ENCODE data around the gene COG3.
A peak's percentile ranks its signal among the peaks of the same experiment; 100 is the strongest.

The COG3 gene

DNA sequence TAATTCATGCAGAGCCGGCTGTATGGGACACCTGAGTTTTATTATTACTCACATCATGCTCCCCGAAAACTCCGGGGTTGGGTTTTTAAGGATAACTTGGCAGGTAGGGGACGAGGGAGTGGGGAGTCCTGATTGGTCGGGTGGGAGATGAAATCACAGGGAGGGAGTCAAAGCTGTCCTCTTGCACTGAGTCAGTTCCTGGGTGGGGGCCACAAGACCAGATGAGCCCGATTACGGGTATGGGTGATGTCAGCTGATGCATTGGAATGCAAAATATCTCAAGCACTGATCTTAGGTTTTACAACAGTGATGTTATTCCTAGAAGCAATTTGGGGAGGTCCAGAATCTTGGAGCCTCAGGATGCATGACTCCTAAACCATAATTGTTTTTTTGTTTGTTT lies 18.6 kb upstream of the COG3 start:
- peak; percentile 46 for DNase-seq (ENCODE audit: low spot score)

DNA sequence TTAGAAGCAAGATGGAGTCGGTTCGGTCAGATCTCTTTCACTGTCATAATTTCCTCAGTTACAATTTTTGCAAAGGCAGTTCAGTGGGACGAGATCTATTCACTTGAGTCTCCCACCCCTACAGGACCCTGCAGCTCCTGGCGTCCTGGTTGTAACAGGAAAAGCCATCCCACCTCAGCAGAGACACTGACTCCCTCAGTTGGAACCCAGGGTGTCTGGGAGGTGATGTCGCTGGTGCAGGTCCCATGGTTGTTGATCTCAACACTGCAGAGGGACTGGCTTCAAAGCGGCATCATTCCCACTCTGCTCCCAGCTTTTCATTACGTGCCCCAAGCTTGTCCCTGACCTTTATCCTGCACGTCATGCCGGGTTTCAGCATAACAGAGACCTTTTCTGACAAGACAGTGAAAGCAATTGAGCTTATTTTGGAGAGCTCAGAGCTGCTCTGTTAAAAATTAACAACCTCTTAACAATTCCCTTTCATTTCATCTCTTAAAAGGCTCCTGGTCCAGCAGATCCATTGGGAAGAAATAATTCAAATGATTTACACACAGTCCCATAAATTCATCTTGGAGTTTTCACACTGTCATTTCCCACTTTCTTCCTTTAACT lies 17.6 kb upstream of the COG3 start:
- no peak for DNase-seq (ENCODE audit: low spot score)

DNA sequence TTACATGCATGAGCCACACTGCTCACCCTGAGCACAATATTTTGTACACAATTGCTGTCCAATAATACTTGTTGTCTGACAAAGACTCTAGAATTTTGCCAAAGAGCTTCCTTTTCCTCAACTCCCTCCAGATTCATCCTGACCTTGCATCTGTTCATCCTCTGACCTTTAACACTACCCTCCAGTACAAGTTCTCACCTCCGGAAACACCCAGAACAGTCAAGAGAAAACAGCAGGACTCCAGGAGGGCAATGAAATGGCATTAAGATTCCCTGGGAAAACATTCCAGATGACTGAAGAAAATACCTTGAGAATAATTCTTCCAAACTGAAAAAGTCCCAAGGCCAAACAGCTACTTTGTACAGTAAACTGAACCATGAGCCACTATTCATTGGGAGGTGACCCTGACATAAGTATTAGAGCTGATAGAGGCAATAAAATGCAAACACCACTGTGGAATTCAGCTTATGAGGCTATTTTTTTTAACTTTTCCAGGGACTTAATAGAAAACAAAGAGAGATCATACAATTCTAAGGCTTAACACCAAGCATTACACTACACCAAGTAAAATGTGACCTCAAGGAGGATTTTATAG lies 15.7 kb upstream of the COG3 start:
- no peak for DNase-seq (ENCODE audit: low spot score)

GRCh38 chr13:45451282-45451681 lies 13.5 kb upstream of the COG3 start:
- DNase-seq (ENCODE audit: low spot score) = no peak

DNA sequence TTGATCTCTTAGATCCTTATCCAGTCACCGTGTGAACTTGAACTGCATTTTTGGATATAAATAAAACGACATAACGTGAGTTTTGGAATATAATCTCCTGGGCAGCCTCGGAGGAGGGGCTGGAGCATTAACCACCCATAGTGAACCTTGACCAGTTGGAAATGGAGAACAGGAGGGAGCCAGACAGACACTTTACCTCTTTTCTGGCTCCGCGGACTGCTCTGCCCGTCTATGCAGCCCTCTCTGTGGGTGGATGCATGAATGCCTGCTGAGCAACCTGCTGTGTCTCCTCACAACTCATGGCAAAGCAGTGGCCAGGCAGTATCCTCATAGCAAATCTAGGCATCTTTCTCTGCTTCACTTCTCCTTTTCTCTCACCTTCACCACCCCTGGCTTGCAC lies 10.5 kb upstream of the COG3 start:
- no peak for DNase-seq (ENCODE audit: low spot score)

- DNase-seq (ENCODE audit: low spot score) = peak; percentile 55
Observed at GRCh38 chr13:45456196-45456972, 8.4 kb upstream of the COG3 start.

- no peak for DNase-seq (ENCODE audit: low spot score)
Observed at GRCh38 chr13:45464141-45464686, 525 bp upstream of the COG3 start.

DNA sequence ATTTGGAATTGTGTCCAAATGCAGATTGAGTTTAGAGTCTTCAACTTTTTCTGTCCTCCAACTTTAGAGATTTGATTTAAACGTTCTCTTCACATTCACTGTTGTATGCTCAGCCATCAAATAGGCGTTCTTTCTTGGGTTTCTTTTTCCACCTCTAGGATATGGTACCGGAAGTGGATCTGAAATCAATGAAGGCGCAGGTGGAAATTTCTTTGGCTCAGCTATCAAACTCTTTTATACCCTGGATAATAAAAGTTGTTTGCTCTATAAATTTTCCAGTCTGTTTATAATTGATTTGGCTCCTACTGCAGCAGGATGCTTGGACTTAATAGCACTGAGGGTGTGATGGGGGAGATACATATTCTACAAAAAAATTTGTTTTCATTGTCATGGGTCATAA lies 1.6 kb downstream of the COG3 start:
- DNase-seq (ENCODE audit: low spot score) = no peak

DNA sequence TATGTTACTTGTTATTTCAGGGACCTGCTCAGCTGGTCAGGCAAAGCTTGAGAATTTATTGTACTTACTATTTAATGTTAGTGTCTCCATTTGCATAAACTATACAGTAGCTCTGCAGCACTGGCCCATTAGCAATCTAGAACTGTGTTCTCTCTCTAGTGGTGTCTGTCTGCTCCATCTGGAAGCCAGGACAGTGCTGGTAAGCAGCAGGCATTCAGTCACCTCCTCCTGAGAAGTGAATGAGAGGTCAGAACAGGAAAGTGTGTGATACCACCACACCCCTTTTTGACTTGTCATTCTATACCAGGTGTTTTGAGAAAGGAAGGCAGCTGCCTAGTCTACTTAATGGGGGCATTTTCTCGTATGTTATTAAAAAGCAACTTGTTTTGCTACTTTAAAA lies 3.9 kb downstream of the COG3 start:
- DNase-seq (ENCODE audit: low spot score) = no peak

GRCh38 chr13:45472171-45472705 lies 7.5 kb downstream of the COG3 start:
- no peak for DNase-seq (ENCODE audit: low spot score)

DNA sequence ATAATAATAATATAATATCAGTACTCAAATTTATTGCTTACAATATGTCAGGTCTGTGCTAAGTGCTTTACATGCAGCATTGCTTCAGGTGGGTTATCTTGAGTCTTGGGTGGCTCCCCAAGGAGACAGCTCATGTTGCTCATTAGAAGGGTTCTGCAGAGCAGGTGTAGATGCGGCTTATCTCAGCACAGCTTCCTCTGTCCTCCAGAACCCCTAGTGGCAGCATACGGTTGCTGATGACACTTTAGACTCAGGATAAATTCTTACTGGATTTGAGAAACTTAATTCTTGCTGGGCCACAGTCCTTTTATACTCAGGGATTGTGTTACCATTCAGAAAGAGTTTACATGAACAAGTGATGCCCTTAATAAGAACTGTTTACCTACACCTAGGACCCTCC lies 8.9 kb downstream of the COG3 start:
- no peak for DNase-seq (ENCODE audit: low spot score)

GRCh38 chr13:45474584-45475454 lies 10.1 kb downstream of the COG3 start:
- DNase-seq (ENCODE audit: low spot score) = no peak

- DNase-seq (ENCODE audit: low spot score) = no peak
Observed at GRCh38 chr13:45479661-45480060, 14.9 kb downstream of the COG3 start.

DNA sequence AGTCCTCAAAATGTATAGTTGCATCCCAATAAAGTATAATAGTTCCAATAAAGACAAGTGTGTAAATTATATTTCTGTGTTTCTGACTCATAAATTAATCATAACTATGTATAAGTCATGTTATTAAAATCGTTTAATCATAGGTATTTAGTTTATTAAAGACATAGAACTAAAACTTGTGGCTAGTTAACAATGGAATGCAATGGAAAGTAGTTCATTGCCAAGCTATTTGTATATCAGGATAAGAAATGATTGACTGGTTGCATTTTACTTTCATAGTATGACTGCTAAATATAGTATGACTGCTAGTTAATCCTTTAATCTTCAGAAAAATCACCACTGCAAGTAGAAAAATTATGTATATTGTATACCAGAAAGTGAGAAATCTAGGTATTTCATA lies 16.9 kb downstream of the COG3 start:
- DNase-seq (ENCODE audit: low spot score) = no peak

DNA sequence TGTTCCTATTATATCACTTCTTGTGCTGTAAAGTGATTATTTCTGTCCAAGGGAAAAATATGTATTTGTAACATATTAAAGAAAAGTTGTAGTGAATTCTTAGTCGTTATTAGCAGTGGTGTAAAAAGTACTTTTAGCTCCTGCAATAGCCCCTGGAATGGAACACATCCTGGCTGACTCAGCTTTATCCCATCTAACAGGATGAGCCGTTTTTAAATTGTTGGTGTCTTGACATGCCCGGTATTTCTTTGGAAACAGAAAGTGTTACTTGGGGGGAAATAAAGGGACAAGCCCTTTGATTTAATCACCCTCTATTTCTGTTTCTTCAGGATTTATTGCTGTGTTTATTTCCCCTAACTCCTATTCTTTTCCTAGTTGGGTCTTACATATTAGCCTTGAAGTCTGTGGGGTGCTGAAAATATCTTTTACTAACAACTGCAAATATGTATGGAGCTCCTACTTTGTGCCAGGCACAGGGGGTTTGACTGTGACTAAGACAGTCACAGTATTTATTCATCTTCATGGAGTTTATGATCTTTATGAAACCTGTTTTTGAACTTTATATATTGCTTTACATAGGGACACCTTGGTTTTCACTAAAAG lies 17.9 kb downstream of the COG3 start:
- DNase-seq (ENCODE audit: low spot score) = peak; percentile 16

DNA sequence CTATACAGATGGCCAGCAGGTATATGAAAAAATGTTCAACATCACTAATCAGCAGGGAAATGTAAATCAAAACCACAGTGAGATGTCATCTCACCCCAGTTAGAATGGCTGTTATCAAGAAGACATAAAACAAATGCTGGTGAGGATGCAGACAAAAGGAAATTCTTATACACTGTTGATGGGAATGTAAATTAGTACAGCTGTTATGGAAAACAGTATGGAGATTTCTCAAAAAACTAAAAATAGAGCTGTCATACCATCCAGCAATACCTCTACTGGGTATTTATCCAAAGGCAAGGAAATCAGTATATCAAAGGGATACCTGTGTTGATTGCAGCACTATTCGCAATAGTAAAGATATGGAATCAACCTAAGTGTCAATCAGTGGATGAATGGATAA lies 22.9 kb downstream of the COG3 start:
- no peak for DNase-seq (ENCODE audit: low spot score)

DNA sequence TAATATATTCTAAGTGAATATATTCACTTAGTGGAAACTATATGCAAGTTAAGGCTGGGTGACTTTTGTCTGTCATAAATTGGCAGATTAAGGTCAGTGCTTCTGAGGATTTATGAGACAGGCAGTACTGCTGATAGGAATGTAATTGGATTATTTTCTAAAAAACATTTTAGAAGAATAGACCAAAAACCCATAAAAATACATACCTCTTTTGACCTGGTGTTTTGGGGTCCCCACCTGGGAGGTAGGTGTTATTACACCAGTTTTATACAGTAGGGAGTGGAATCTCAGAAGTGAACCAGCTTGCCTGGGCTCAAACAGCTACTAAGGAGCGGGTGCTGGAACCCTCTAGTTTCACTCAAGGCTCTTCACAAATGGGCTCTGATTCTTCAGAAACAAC lies 25.3 kb downstream of the COG3 start:
- DNase-seq (ENCODE audit: low spot score) = no peak

GRCh38 chr13:45492538-45492937 lies 27.8 kb downstream of the COG3 start:
- peak; percentile 23 for DNase-seq (ENCODE audit: low spot score)

DNA sequence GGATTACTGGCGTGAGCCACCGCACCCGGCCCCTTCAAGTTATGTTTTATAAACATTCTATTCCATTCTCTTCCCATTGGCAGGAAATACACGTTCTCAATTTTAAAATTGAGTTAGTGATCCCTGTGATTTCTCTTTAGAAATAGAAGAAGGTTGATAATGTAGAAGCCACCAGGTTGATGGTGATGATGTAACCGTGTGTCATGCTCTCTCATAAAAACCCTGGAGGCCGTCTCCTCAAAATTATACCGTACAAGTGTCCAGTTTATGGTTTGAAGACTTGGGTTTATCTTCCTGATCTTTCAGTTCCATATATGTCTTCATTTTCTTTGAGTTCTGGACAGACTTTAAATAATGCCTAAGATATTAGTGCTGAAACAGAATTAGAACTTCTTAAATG lies 32.2 kb downstream of the COG3 start:
- DNase-seq (ENCODE audit: low spot score) = no peak

GRCh38 chr13:45500492-45501174 lies 35.9 kb downstream of the COG3 start:
- peak; percentile 63 for DNase-seq (ENCODE audit: low spot score)

DNA sequence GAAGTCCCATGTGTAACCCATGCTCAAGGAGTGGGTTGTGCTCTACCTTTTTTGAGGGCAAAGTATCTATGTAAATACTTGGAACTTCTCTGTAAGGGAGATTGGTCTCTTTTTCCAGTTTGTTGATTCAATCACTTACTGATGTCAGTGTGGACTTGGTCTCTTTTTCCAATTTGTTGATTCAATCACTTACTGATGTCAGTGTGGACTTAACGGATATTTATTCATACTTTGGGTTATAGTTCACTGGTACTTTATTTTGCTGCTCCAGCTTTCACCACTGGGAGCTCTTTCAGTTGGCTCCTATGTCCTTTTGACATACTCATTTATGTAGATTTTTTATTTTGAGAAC lies 36.4 kb downstream of the COG3 start:
- no peak for DNase-seq (ENCODE audit: low spot score)
